ENCODE data around the gene FRMD6.

Gene FRMD6

DNA sequence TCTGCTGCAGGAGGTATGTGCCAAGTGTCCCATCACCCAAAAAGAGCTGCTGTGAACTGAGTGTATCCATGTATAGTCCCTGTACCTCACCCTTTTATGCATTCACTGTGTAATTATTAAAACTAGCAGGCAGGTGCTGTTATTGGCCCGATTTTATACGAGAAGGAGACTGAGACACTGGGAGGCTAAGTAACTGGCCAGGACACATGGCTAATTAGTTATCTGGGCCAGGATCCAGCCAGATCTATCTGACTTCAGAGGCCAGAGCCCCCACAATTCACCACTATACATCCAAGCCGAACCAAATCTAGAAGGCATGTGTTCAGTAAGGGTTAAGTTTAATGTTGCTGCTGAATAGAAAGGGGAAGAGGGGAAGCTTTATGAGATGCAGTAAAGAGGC, 73.4 kb downstream of the FRMD6 start:
- TF ChIP-seq, protein P1, sequence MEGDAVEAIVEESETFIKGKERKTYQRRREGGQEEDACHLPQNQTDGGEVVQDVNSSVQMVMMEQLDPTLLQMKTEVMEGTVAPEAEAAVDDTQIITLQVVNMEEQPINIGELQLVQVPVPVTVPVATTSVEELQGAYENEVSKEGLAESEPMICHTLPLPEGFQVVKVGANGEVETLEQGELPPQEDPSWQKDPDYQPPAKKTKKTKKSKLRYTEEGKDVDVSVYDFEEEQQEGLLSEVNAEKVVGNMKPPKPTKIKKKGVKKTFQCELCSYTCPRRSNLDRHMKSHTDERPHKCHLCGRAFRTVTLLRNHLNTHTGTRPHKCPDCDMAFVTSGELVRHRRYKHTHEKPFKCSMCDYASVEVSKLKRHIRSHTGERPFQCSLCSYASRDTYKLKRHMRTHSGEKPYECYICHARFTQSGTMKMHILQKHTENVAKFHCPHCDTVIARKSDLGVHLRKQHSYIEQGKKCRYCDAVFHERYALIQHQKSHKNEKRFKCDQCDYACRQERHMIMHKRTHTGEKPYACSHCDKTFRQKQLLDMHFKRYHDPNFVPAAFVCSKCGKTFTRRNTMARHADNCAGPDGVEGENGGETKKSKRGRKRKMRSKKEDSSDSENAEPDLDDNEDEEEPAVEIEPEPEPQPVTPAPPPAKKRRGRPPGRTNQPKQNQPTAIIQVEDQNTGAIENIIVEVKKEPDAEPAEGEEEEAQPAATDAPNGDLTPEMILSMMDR (IDR thresholded peaks at IDR 0.05; ENCODE audit: low read depth, low read length, missing control alignments), result no peak
- no peak for DNase-seq (ENCODE audit: low read depth)
- H3K4me3 ChIP-seq (ENCODE audit: low read depth, low read length), result no peak overlapping the region

DNA sequence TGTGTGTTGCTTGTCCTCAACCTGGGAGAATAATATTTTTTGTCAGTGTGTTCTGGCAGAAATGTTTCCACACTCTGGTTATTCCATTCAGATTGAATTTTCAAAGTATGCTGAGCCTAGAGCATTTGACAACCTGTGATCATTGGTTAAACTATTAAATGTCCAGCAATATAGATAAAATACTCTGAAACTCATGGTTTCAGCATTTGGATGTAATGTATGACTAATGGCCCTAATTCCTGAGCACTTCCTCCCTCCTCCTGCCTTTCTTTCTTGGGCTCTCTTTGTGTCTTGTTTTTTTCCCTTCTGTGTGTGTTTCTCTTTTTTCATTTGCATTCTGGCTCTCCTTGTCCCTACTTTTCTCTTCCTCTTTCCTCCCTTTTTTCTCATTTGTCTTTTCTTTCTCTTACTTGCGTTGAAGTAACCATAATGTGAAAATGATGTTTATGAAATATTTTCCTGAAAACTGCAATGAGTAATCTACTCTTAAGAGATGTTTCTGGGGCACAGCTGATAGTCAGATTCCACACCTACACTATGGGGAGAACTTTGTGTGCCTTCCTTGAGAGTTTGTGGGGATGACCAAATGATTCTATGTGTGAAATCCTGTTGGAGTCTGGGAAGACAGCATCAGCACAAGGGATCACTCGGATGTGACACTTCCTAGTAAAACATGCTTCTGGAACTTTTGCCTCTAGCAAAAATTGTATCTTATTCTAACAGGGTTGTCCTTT, 74.6 kb downstream of the FRMD6 start:
- TF ChIP-seq, protein P1 (IDR thresholded peaks at IDR 0.05; ENCODE audit: low read depth, low read length, missing control alignments), result no peak
- no peak for DNase-seq (ENCODE audit: low read depth)
- H3K4me3 ChIP-seq (ENCODE audit: low read depth, low read length), result no peak overlapping the region

DNA sequence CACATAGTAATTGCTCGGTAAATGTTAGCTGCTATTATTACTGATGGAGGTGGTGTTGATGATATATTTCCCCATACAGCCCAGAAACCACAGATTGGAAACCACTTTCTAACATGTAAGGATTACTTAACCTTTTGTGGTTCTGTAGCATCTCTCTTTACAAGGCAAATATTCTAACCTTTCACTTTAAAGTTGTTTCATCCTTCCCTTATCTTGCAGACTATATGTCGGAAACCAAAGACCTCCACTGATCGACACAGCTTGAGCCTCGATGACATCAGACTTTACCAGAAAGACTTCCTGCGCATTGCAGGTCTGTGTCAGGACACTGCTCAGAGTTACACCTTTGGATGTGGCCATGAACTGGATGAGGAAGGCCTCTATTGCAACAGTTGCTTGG, 75.8 kb downstream of the FRMD6 start:
- DNase-seq (ENCODE audit: low read depth), result no peak
- TF ChIP-seq, protein P1 (IDR thresholded peaks at IDR 0.05; ENCODE audit: low read depth, low read length, missing control alignments), result no peak
- no peak overlapping the region for H3K4me3 ChIP-seq (ENCODE audit: low read depth, low read length)

DNA sequence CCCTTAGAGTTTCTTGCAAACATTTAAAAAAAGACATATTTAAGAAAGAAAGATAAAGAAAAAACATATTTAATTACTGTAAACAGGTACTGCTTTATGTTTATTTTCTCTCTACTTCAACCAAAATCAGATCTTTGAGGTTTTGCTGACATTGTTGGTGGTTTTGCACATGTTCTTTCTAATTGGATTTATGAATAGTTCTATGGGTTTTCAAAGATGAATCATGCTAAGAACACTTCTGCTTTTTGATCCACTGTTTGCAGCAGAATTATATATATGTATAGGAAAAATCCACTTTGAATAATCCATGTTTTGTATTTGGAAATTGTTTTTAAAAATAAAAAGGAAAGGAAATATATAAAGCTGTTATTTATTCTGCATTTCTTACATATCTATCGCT, 78.4 kb downstream of the FRMD6 start:
- DNase-seq (ENCODE audit: low read depth), result no peak
- H3K4me3 ChIP-seq (ENCODE audit: low read depth, low read length), result no peak overlapping the region
- TF ChIP-seq, protein P1 (IDR thresholded peaks at IDR 0.05; ENCODE audit: low read depth, low read length, missing control alignments), result no peak

GRCh38 chr14:51730684-51731083, 79.0 kb downstream of the FRMD6 start:
- no peak overlapping the region for H3K4me3 ChIP-seq (ENCODE audit: low read depth, low read length)
- TF ChIP-seq, protein P1 (IDR thresholded peaks at IDR 0.05; ENCODE audit: low read depth, low read length, missing control alignments), result no peak
- DNase-seq (ENCODE audit: low read depth), result no peak

DNA sequence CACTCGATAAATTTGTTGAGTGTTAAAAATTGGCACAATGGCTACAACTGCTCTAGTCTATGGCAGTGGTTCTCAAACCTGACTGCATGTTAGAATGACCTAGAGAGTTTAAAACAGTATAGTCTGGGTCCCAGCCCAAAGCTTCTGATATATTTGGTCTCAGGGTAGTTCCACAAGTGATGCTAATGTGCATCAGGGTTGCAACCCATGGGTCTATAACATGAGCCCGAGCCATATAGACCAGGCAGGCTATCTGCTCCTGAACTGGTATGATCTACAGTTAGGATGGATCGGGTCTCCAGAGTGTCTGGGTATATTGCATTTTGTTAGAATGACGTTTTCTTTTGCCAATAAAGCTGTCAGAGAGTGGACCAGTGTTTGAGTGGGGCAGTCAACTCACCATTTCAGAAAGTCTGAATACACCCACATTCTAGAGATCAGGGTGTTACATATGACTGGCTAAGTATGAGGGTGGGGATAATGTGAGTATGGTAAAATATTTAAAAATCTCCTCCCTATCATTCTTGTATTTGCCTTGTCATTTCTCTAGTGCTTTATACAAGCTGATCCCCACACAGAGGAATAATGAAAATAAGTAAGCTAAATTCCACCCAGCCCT, 80.9 kb downstream of the FRMD6 start:
- TF ChIP-seq, protein P1 (IDR thresholded peaks at IDR 0.05; ENCODE audit: low read depth, low read length, missing control alignments), result no peak
- H3K4me3 ChIP-seq (ENCODE audit: low read depth, low read length), result no peak overlapping the region
- no peak for DNase-seq (ENCODE audit: low read depth)

GRCh38 chr14:51733147-51733546, 81.4 kb downstream of the FRMD6 start:
- TF ChIP-seq, protein P1 (IDR thresholded peaks at IDR 0.05; ENCODE audit: low read depth, low read length, missing control alignments), result no peak
- H3K4me3 ChIP-seq (ENCODE audit: low read depth, low read length), result no peak overlapping the region
- no peak for DNase-seq (ENCODE audit: low read depth)

Measured in GM12864 (cell line).